Heart right ventricle (tissue), 16 donors: Measurements from ENCODE around the gene SCN4A. TPM values are rescaled to one million over a fixed set of nuclear protein-coding genes. Genes with fewer than 3 reads are reported as not detected.

Experiments used
- ATAC-seq, 8 donors: fragments of 200-7000 bp; cut with Tn5 transposase; one replicate each; pipeline ENCODE4 v1.9.1; 2020; ENCODE audit warnings: mild to moderate bottlenecking in 8 of 8, moderate library complexity in 8 of 8, moderate number of reproducible peaks in 1 of 8
- DNase-seq, 2 donors: peaks; one replicate each; pipeline ENCODE4 v3.0.0-alpha.2; 2020
- H3K27ac ChIP-seq, 10 donors: fragments of 200-600 bp; sonication (generic) in 2 of 10; one replicate each; pipeline versions ENCODE4 v1.5.0 to v1.8.0; 2020 to 2022; ENCODE audit warnings: mild to moderate bottlenecking in 3 of 10
- H3K27me3 ChIP-seq, 7 donors: fragments of 200-600 bp; one replicate each; pipeline ENCODE4 v1.8.0; 2021 to 2022; ENCODE audit warnings: mild to moderate bottlenecking in 2 of 7
- H3K36me3 ChIP-seq, 9 donors: fragments of 200-600 bp; sonication (generic) in 1 of 9; one replicate each; pipeline versions ENCODE4 v1.5.0 to v1.8.0; 2020 to 2022; ENCODE audit warnings: mild to moderate bottlenecking in 2 of 9
- H3K4me1 ChIP-seq, 9 donors: fragments of 200-600 bp; sonication (generic) in 1 of 9; one replicate each; pipeline versions ENCODE4 v1.5.0 to v1.8.0; 2020 to 2022; ENCODE audit warnings: mild to moderate bottlenecking in 4 of 9
- H3K4me3 ChIP-seq, 10 donors: fragments of 200-600 bp; sonication (generic) in 2 of 10; one replicate each; pipeline versions ENCODE4 v1.5.0 to v1.8.0; 2020 to 2022; ENCODE audit warnings: mild to moderate bottlenecking in 7 of 10, moderate library complexity in 2 of 10
- H3K9me3 ChIP-seq, 11 donors: fragments of 200-600 bp in 10 of 11; sonication (generic) in 2 of 11; one replicate each; pipeline versions ENCODE4 v1.5.0 to v1.8.0; 2013 to 2022; ENCODE audit warnings: mild to moderate bottlenecking in 2 of 11, control low read depth in 1 of 11, moderate library complexity in 1 of 11
- WGBS, 2 donors: extraction: QIAGEN DNeasy Blood & Tissue Kit; methylation state at CpG; one replicate each; pipeline ENCODE4 v1.1.7; 2013; ENCODE audit warnings: inconsistent platforms in 1 of 2; 5-methylcytosine and 5-hydroxymethylcytosine counted together
- intact Hi-C, 10 donors: fragments of 100-400 bp; cut with DNase I; formaldehyde crosslinking; loops; one replicate each; pipeline versions ENCODE4 v1.11.1 to v1.14.2; 2022
- polyA plus RNA-seq, 2 donors: library from polyadenylated mRNA; stranded (reverse); fragments of 200-250 nt; gene quantifications; one replicate each; pipeline ENCODE4 v1.2.3, GENCODE V29; 2013
- total RNA-seq, 10 donors: library from RNA; stranded (reverse); fragmentation: NEBNext Ultra II Directional in 3 of 10; extraction: Animal tissue kit (Norgen Biotek cat#: 25700) in 3 of 10; gene quantifications; one replicate each; pipeline versions ENCODE4 v1.2.1 to v1.2.4, GENCODE V29; 2021 to 2023
- TF ChIP-seq, protein P1 (sequence below), 9 donors: fragments of 200-600 bp; sonication (generic) in 2 of 9; IDR thresholded peaks; one replicate each; pipeline versions ENCODE4 v1.5.0 to v1.8.0; 2021 to 2022; ENCODE audit warnings: antibody characterized with exemption in 9 of 9, mild to moderate bottlenecking in 5 of 9, moderate library complexity in 1 of 9
- donor health status: Arrhythmogenic right ventricular cardiomyopathy.
- donor health status: ischemic (EF 13 %, LVEDD 7.1; RV severe dilation, severe dysfunction).
- donor health status: healthy with polysubstance abuse.
- donor health status: DM: no; HTN: yes; CAD: no.
- donor health status: DM: no; HTN: no; CAD: no.
- donor health status: ischemic (EF 25% LVEDD 6.9; RV normal size, moderate dysfunction).
- donor health status: ischemic (EF 25% LVEDD 5.7; RV mildly dilated, moderate dysfunction).
- donor health status: healthy.
- donor health status: DM: yes; HTN: yes; CAD: no.
- donor health status: Ischemic cardiomyopathy.
- donor health status: ischemic (EF 35%, LVEDD 5.7; RV mildly dilated, moderate dysfunction).
- donor health status: nonischemic (EF 11% LVEDD 7.7; RV severe dilation, severe dysfunction).
- donor health status: DM: yes; HTN: yes; CAD: no.
- donor health status: PGD.
- donor health status: ischemic (EF 29% LVEDD 5.4; RV normal size, mild dysfunction).
- donor health status: nonischemic (EF 23%, LVEDD 6.1; RV moderate dilation, normal function).

SCN4A gene
- total and polyA plus RNA-seq, 12 donors: 0.19 to 2.9 (median 0.53) TPM

DNA sequence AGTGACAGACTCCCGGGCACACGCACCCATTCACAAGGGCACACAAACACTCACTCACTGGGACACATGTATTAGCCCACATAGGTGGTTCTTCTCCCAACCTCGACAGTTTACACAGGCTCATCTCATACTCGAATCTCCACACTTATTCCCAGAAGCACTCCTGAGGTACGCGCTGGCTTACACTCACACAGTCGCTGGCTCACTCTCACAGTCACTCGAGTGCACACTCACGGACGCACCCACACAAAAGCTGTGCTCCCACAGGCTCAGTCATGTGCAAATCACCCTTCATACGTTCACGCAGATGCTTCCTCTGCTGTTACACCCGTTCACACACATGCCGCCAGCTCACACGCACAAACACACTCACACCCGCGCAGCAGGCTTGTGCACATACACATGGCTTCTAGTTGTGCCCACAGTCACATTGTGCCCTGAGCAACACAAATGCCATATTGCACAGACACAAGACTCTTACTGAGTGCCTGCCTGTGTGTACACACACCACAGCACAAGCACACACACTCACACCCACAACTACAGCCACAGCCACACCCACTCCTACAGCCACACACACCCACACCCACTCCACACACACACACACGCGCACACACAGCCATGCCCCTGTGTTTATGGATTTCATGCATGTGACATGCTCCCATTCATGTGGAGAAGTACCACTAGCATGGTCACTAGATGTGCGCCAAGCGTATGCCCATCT is 17.1 kb upstream of the SCN4A start:
- ATAC-seq (peak in 1 of 8 donors; percentile 6), DNase-seq (no peak)
- TF ChIP-seq, protein P1, sequence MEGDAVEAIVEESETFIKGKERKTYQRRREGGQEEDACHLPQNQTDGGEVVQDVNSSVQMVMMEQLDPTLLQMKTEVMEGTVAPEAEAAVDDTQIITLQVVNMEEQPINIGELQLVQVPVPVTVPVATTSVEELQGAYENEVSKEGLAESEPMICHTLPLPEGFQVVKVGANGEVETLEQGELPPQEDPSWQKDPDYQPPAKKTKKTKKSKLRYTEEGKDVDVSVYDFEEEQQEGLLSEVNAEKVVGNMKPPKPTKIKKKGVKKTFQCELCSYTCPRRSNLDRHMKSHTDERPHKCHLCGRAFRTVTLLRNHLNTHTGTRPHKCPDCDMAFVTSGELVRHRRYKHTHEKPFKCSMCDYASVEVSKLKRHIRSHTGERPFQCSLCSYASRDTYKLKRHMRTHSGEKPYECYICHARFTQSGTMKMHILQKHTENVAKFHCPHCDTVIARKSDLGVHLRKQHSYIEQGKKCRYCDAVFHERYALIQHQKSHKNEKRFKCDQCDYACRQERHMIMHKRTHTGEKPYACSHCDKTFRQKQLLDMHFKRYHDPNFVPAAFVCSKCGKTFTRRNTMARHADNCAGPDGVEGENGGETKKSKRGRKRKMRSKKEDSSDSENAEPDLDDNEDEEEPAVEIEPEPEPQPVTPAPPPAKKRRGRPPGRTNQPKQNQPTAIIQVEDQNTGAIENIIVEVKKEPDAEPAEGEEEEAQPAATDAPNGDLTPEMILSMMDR (IDR thresholded peaks at IDR 0.05): no peak
- intact Hi-C loops: loop anchor here in 8 of 10 donors (1.0 to 5.0 kb wide), 7 partner anchors 37 to 72 kb away; partner anchors contain the start of genes GH1 (in 5 of the 8) and CD79B (in 3 of the 8)
- Histone ChIP-seq H3K4me3 (no peak overlapping the region), H3K27me3 (peaks cover 0 to 28% (median 11%) of the 10 kb centered on the region in 7 donors), H3K4me1 (peaks cover 23 to 62% (median 39%) of the 10 kb centered on the region in 9 donors), H3K9me3 (no peaks in the 10 kb centered on the region), H3K27ac (no peak overlapping the region), H3K36me3 (no peaks in the 10 kb centered on the region)
- 89 to 90% methylated on average over 21 of the region's 21 CpGs for WGBS, 2 donors

DNA sequence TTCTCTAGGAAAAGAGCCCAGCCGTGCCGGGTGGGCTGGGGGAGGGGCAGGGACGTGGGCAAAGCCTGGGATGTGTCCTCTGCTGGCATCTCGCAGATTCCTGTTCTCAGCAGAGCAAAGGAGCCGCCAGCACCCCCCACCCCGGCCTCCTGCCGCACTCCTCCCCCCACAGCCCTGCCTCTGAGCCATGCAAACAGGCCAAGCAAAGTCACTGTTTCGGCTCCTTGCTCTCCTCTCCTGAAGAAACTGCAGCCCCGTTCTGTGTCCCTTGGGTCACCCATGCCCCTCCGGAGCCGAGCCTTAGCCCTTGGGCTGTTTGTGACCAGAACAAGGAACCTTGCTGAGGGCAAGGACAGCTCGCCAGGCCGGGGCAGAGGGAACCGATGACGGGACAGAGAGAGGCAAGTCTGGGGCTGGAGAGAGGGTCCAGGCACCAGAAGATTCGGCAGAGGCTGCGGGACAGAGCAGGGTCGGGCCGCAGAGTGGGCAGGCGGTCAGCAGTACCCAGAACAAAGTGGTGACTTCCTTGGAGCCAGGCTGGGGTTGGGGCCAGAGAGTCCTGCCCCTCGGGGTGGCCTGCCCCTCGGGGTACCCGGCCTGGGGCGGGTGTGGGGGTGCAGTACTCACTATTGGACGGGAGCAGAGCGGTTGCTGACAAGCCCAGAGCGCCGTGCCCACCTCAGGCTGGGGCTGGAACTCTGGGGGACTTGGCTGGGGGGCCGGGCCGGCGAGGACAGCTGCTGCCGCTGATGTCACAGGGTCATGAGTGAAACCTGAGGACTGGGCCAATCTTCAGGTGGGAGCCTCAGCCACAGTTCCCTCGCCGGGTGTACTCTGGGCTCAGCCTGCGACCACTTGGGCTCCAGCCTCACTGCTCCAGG is 16.3 kb upstream of the SCN4A start:
- Histone ChIP-seq H3K27me3 (peaks cover 0 to 28% (median 11%) of the 10 kb centered on the region in 7 donors), H3K9me3 (no peaks in the 10 kb centered on the region), H3K4me3 (no peak overlapping the region), H3K27ac (no peak overlapping the region), H3K4me1 (peaks cover 28 to 65% (median 45%) of the 10 kb centered on the region in 9 donors), H3K36me3 (no peaks in the 10 kb centered on the region)
- TF ChIP-seq, protein P1 (IDR thresholded peaks at IDR 0.05): no peak
- intact Hi-C loops: loop anchor here in 6 of 10 donors (2.0 to 5.0 kb wide), 6 partner anchors 37 to 72 kb away; partner anchors contain the start of genes CD79B (in 3 of the 6) and GH1 (in 2 of the 6)
- ATAC-seq (peak in 1 of 8 donors; percentile 2), DNase-seq (no peak)
- 48 to 60% methylated on average over 35 of the region's 35 CpGs for WGBS, 2 donors

DNA sequence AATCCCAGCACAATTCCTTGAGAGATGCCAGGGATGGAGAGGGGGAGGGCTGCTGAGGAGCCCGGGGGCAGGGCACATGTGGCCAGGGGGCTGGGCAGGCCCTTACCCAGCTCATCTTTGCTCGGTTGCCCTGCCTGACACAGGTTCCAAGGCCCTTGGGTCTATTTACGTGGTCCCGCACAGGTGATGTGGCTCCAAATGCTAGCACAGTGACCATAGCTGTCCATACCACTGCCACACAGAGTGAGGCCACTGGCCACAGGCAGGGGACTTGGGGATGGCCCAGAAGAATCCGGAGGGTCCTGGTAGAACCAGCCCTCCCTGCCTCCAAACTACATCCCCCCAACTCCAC is 15.4 kb upstream of the SCN4A start:
- no peak for ATAC-seq
- intact Hi-C loops: loop anchor here in 6 of 10 donors (2.0 to 5.0 kb wide), 6 partner anchors 36 to 71 kb away; partner anchors contain the start of genes CD79B (in 3 of the 6) and GH1 (in 2 of the 6)
- Histone ChIP-seq H3K27me3 (peaks cover 0 to 28% (median 11%) of the 10 kb centered on the region in 7 donors), H3K27ac (no peak overlapping the region), H3K4me3 (no peak overlapping the region), H3K9me3 (no peaks in the 10 kb centered on the region), H3K36me3 (no peaks in the 10 kb centered on the region), H3K4me1 (peaks cover 28 to 69% (median 50%) of the 10 kb centered on the region in 9 donors)
- TF ChIP-seq, protein P1 (IDR thresholded peaks at IDR 0.05): no peak
- 95 to 98% methylated on average over 5 of the region's 5 CpGs for WGBS, 2 donors
- no peak for DNase-seq
